Right atrium auricular region (tissue), 2 donors: Measurements from ENCODE around the gene LAMA4. TPM values are rescaled to one million over a fixed set of nuclear protein-coding genes. Genes with fewer than 3 reads are reported as not detected.

Experiments
- DNase-seq: peaks from one replicate; pipeline ENCODE4 v3.0.0-alpha.2; 2019; ENCODE audit warnings: low spot score
- H3K27ac ChIP-seq, 2 donors: fragments of 200-600 bp; sonication (generic); 1 replicate in 1 of 2; 2 replicates in 1 of 2; pipeline ENCODE4 v1.5.1; 2016 to 2019
- H3K27me3 ChIP-seq, 2 donors: fragments of 200-600 bp; sonication (generic); one replicate each; pipeline versions ENCODE4 v1.5.1 to v1.6.0; 2017 to 2019
- H3K36me3 ChIP-seq: fragments of 200-600 bp; sonication (generic); one replicate; pipeline ENCODE4 v1.5.1; 2016
- H3K4me1 ChIP-seq, 2 donors: fragments of 200-600 bp; sonication (generic); one replicate each; pipeline versions ENCODE4 v1.5.1 to v1.6.0; 2017 to 2019
- H3K4me3 ChIP-seq, 2 donors: fragments of 200-600 bp; sonication (generic); 1 replicate in 1 of 2; 2 replicates in 1 of 2; pipeline ENCODE4 v1.5.1; 2017 to 2019; ENCODE audit warnings: mild to moderate bottlenecking in 1 of 2, moderate library complexity in 1 of 2
- H3K9me3 ChIP-seq, 2 donors: fragments of 200-600 bp; sonication (generic); one replicate each; pipeline ENCODE4 v1.5.1; 2019
- CTCF ChIP-seq, 2 donors: fragments of 200-600 bp; sonication (generic); IDR thresholded peaks; one replicate each; pipeline ENCODE4 v1.5.1; 2019; ENCODE audit warnings: antibody characterized with exemption in 2 of 2
- total RNA-seq, 2 donors: library from RNA; depleted of rRNA; stranded (reverse); fragments of >200 nt; gene quantifications; one replicate each; pipeline ENCODE4 v1.1.0, GENCODE V29; 2016

The LAMA4 gene
- total RNA-seq, 2 donors from 2014 or later, result 37.2 to 47.1 TPM

DNA sequence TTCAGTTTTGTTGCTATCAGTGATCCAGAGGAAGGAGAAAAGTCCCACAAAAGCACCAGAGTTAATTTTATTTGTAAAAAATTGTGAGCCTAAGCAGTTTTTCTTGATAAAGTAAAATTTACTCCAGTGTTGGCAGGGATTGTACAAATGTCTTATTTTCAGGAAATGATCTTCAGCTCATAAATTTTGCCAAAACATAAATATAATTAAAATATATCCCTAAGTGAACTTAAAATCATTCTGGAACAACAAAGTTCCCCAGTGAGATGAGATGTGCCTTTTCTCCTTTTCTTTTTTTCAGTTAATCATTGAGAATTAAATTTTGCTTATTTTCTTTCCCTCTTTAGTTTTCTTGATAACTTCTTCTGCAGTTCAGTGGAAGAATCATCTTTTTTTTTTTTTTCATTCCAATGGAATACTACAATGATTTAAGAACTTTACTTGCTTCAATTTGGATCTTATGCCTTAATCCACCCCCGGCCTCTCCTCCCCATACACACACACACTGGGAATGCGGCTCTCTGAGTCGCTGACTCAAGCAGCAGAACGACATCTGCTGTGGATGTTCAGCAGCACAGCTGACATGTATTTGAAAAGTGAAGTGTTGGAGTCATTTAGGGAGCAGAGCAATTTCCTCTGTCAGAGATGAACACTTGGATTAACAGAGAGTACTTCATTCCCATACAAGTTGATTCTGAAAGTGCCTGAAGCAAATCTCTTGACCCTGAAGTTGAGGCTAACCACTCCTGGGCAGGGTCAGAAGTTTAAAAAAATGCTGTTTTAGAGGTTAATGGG is 27.7 kb upstream of the LAMA4 start:
- TF ChIP-seq CTCF (IDR thresholded peaks at IDR 0.05), result peak in 1 of 2 donors; percentile 56
- Histone ChIP-seq H3K27me3 (no peaks in the 10 kb centered on the region), H3K9me3 (no peaks in the 10 kb centered on the region), H3K27ac (peak overlapping the region; percentile 40 to 53), H3K4me1 (peaks cover 0 to 40% of the 10 kb centered on the region in 2 donors), H3K4me3 (no peak overlapping the region), H3K36me3 (no peaks in the 10 kb centered on the region)
- DNase-seq, result peak; percentile 76

- Histone ChIP-seq H3K9me3 (no peaks in the 10 kb centered on the region), H3K27me3 (no peaks in the 10 kb centered on the region), H3K4me1 (peaks cover 0 to 40% of the 10 kb centered on the region in 2 donors), H3K27ac (peak overlapping the region; percentile 10 to 33), H3K36me3 (no peaks in the 10 kb centered on the region), H3K4me3 (no peak overlapping the region)
- no peak for TF ChIP-seq CTCF (IDR thresholded peaks at IDR 0.05)
- DNase-seq, result no peak
These were observed 24.9 kb upstream of the LAMA4 start for GRCh38 chr6:112279031-112279935.

- H3K27ac ChIP-seq, result no peak overlapping the region
- no peak overlapping the region for H3K4me3 ChIP-seq
- H3K9me3 ChIP-seq, result no peaks in the 10 kb centered on the region
- TF ChIP-seq CTCF (IDR thresholded peaks at IDR 0.05), result no peak
- H3K4me1 ChIP-seq, result peaks cover 0 to 19% of the 10 kb centered on the region in 2 donors
- no peaks in the 10 kb centered on the region for H3K27me3 ChIP-seq
- no peaks in the 10 kb centered on the region for H3K36me3 ChIP-seq
- DNase-seq, result no peak
These were observed 21.0 kb upstream of the LAMA4 start for GRCh38 chr6:112275365-112275764.

DNA sequence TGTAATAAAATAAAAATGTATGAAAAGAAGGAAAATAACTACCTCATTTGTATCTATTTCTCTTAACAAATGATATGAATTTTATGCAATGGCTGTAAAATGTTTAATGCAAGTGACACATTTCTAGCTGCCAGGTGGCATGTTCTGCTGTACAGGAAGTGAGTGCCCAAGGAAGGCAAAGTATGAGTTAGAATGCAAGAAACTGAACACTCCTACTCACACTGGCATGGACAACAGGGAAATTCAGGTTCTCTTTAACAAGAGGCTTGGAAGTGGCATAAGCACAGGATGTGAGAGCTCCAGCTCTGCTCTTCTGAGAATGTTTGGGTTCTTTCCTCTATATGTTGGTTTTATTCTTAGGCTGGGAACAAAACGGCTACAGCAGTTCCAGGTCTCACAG is 20.4 kb upstream of the LAMA4 start:
- no peak for TF ChIP-seq CTCF (IDR thresholded peaks at IDR 0.05)
- Histone ChIP-seq H3K27me3 (no peaks in the 10 kb centered on the region), H3K4me3 (no peak overlapping the region), H3K4me1 (peaks cover 0 to 19% of the 10 kb centered on the region in 2 donors), H3K27ac (no peak overlapping the region), H3K9me3 (no peaks in the 10 kb centered on the region), H3K36me3 (no peaks in the 10 kb centered on the region)
- DNase-seq, result no peak

GRCh38 chr6:112272799-112273198 is 18.4 kb upstream of the LAMA4 start:
- Histone ChIP-seq H3K27ac (no peak overlapping the region), H3K4me1 (peaks cover 0 to 26% of the 10 kb centered on the region in 2 donors), H3K27me3 (no peaks in the 10 kb centered on the region), H3K36me3 (no peaks in the 10 kb centered on the region), H3K9me3 (no peaks in the 10 kb centered on the region), H3K4me3 (no peak overlapping the region)
- no peak for DNase-seq
- TF ChIP-seq CTCF (IDR thresholded peaks at IDR 0.05), result no peak
